ENCODE data around the gene ADCK1. TPM values are rescaled to one million over a fixed set of nuclear protein-coding genes. Genes with fewer than 3 reads are reported as not detected.
A peak's percentile ranks its signal among the peaks of the same experiment; 100 is the strongest.

ADCK1 gene
- total and polyA plus RNA-seq, 5 donors from 2014 or later: 2.0 to 10.5 (median 3.8) TPM

GRCh38 chr14:77979171-77979570 is 179.3 kb downstream of the ADCK1 start:
- no peaks in the 10 kb centered on the region for H3K36me3 ChIP-seq (ENCODE audit: control insufficient read depth, insufficient read depth, low read length)
- no peak overlapping the region for H3K27ac Mint-ChIP-seq
- H3K4me3 Mint-ChIP-seq: no peak overlapping the region
- H3K4me1 ChIP-seq (ENCODE audit: control insufficient read depth, insufficient read depth, low read length, poor library complexity, severe bottlenecking): no peaks in the 10 kb centered on the region
- H3K27me3 ChIP-seq (ENCODE audit: control insufficient read depth, insufficient read depth, low read length): no peaks in the 10 kb centered on the region
- no peaks in the 10 kb centered on the region for H3K9me3 ChIP-seq (ENCODE audit: control insufficient read depth in 2 of 2, low read length in 2 of 2)
- H3K9me3 Mint-ChIP-seq: peaks cover 0 to 4% (median 0%) of the 10 kb centered on the region in 7 donors
- peaks cover 0 to 4% (median 0%) of the 10 kb centered on the region in 4 donors for H3K4me1 Mint-ChIP-seq
- no peak overlapping the region for H3K27ac ChIP-seq (ENCODE audit: insufficient read depth, low read length, poor library complexity, severe bottlenecking)
- peaks cover 11% of the 10 kb centered on the region for H3K27me3 Mint-ChIP-seq
- DNase-seq (no peak), ATAC-seq (ENCODE audit: low read depth in 2 of 2) (no peak)
- no peaks in the 10 kb centered on the region for H3K36me3 Mint-ChIP-seq
- no peak overlapping the region for H3K4me3 ChIP-seq (ENCODE audit: low read depth, low read length)

DNA sequence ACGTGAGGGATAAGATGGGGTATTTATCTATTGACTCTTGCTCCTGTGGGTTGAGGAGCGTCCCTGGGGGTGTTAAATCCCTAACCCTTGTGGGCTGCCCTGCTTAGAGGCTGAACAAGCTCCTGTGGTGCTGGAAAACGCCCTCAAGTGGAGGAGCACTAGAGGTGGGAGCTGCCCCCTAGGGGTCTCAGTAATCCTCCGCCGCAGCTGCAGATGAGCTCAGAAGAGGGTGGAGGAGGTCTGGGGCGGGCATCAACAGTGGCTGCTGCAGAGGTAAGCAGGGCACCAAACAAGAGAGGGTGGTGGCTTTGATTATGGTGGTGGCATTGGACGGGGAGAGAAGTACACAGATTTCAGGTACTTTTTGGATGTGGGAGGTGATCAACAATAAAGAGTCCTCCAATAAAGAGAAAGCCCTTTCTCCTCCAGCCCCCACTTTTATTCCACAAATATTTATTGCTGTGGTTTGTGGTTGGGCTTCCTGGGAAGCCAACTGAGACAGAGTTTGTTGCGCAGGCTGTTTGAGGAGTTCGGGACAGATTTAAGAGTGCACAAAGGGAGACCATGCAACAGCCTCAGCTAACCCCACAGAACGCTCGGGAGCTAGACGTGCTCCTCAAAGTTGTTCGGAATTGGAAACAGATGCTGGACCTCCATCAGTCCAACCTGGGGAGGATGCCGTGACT is 179.9 kb downstream of the ADCK1 start:
- no peaks in the 10 kb centered on the region for H3K4me1 ChIP-seq (ENCODE audit: control insufficient read depth, insufficient read depth, low read length, poor library complexity, severe bottlenecking)
- no peaks in the 10 kb centered on the region for H3K36me3 Mint-ChIP-seq
- H3K27me3 ChIP-seq (ENCODE audit: control insufficient read depth, insufficient read depth, low read length): no peaks in the 10 kb centered on the region
- H3K4me3 ChIP-seq (ENCODE audit: low read depth, low read length): no peak overlapping the region
- peaks cover 11% of the 10 kb centered on the region for H3K27me3 Mint-ChIP-seq
- DNase-seq (no peak), ATAC-seq (ENCODE audit: low read depth in 2 of 2) (no peak)
- H3K4me3 Mint-ChIP-seq: peak overlapping the region in 1 of 4 donors; percentile 25
- peak overlapping the region in 1 of 3 donors; percentile 38 for H3K27ac Mint-ChIP-seq
- H3K9me3 ChIP-seq (ENCODE audit: control insufficient read depth in 2 of 2, low read length in 2 of 2): no peaks in the 10 kb centered on the region
- H3K4me1 Mint-ChIP-seq: peaks cover 0 to 4% (median 0%) of the 10 kb centered on the region in 4 donors
- H3K36me3 ChIP-seq (ENCODE audit: control insufficient read depth, insufficient read depth, low read length): no peaks in the 10 kb centered on the region
- no peak overlapping the region for H3K27ac ChIP-seq (ENCODE audit: insufficient read depth, low read length, poor library complexity, severe bottlenecking)
- peaks cover 0 to 4% (median 0%) of the 10 kb centered on the region in 7 donors for H3K9me3 Mint-ChIP-seq

DNA sequence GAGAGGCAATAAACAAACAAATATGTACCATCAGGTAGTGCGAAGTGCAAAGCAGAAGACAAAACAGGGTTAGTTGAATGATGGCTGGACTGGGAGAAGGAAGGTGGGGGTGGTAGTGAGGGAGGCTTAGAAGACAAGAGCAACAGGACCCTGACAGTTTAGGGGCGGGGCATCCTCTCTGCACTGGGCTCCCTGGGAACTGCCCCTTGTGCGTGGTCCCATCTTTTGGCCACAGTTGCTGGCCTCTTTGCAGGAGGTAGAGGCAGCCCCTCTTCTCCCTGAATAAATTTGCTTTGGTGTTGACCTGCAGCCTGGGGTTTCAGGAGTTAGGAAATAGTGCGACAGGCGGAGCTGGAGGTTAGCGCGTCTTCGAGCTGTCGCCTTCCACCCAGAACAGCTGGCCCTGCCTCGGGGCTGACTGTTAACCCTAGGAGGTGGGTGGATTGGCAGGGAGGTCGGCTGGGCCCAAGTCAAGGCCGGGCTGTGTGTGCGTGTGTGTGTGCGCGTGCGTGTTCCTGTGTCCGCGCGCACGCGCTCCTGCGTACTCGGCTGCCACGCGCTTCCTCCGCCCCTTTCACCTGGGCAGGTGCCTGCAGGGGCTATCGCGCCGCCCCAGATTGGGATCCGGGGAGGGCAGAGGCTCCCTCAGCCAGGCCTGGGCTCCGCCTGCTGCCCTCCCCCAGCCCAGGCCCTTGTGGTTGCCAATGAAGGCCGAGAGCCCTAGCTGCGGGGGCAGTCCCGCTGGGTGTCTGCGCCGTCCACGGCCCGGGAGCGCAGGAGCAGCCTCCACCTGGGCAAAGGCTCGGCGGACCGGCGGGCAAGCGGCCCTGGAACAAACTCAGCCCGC is 180.8 kb downstream of the ADCK1 start:
- H3K27me3 ChIP-seq (ENCODE audit: control insufficient read depth, insufficient read depth, low read length): no peaks in the 10 kb centered on the region
- H3K27me3 Mint-ChIP-seq: peaks cover 11% of the 10 kb centered on the region
- peak in 1 of 3 donors; percentile 9 for DNase-seq
- H3K36me3 ChIP-seq (ENCODE audit: control insufficient read depth, insufficient read depth, low read length): no peaks in the 10 kb centered on the region
- no peaks in the 10 kb centered on the region for H3K4me1 ChIP-seq (ENCODE audit: control insufficient read depth, insufficient read depth, low read length, poor library complexity, severe bottlenecking)
- H3K4me3 ChIP-seq (ENCODE audit: low read depth, low read length): no peak overlapping the region
- H3K36me3 Mint-ChIP-seq: no peaks in the 10 kb centered on the region
- no peak overlapping the region for H3K27ac Mint-ChIP-seq
- H3K9me3 Mint-ChIP-seq: peaks cover 0 to 4% (median 0%) of the 10 kb centered on the region in 7 donors
- H3K4me1 Mint-ChIP-seq: peaks cover 0 to 4% (median 0%) of the 10 kb centered on the region in 4 donors
- no peak overlapping the region for H3K27ac ChIP-seq (ENCODE audit: insufficient read depth, low read length, poor library complexity, severe bottlenecking)
- no peaks in the 10 kb centered on the region for H3K9me3 ChIP-seq (ENCODE audit: control insufficient read depth in 2 of 2, low read length in 2 of 2)
- peak overlapping the region in 1 of 4 donors; percentile 25 for H3K4me3 Mint-ChIP-seq
- ATAC-seq (ENCODE audit: low read depth in 2 of 2): no peak

Other genes starting within 250 kb of the ADCK1 start
- gene SPTLC2, start 183.5 kb upstream of the ADCK1 start, total RNA-seq: 18.1 TPM
- gene SPTLC2, start 183.5 kb upstream of the ADCK1 start, polyA plus RNA-seq: 10 to 100 TPM in 2 of 4 donors, 1 to 10 TPM in 2; 8.9 to 11.4 (median 9.8) TPM
- 9.2 TPM for gene ALKBH1, start 92.1 kb upstream of the ADCK1 start, total RNA-seq
- 10 to 100 TPM in 1 of 4 donors, 1 to 10 TPM in 3; 7.2 to 10.1 (median 8.9) TPM for gene ALKBH1, start 92.1 kb upstream of the ADCK1 start, polyA plus RNA-seq
- gene SLIRP, start 92.0 kb upstream of the ADCK1 start, total RNA-seq: 34.0 TPM
- 100 to 1,000 TPM; 286 to 330 (median 296) TPM for gene SLIRP, start 92.0 kb upstream of the ADCK1 start, polyA plus RNA-seq
- gene SNW1, start 39.0 kb upstream of the ADCK1 start, total RNA-seq: 102 TPM
- 10 to 100 TPM; 77.9 to 96.5 (median 81.2) TPM for gene SNW1, start 39.0 kb upstream of the ADCK1 start, polyA plus RNA-seq

Measured in CD4-positive, CD25-positive, alpha-beta regulatory T cell (primary cell).